Heart left ventricle (tissue), 13 donors: ENCODE measurements around the gene PPCDC.

Experiments used
- CTCF ChIP-seq, 12 donors: fragments of 200-600 bp; sonication (generic) in 4 of 12; IDR thresholded peaks; one replicate each; pipeline versions ENCODE4 v1.5.0 to v1.8.0; 2018 to 2022; ENCODE audit warnings: antibody characterized with exemption in 12 of 12, mild to moderate bottlenecking in 5 of 12
- POLR2A ChIP-seq, 2 donors: fragments of 450-650 bp; IDR thresholded peaks; one replicate each; pipeline ENCODE4 v1.6.1; 2017; ENCODE audit warnings: antibody characterized with exemption in 2 of 2, mild to moderate bottlenecking in 2 of 2, moderate library complexity in 2 of 2
- donor health status: ischemic (EF 13 %, LVEDD 7.1; RV severe dilation, severe dysfunction).
- donor health status: DM: no; HTN: yes; CAD: no.
- donor health status: DM: no; HTN: no; CAD: no.
- donor health status: ischemic (EF 25% LVEDD 6.9; RV normal size, moderate dysfunction).
- donor health status: ischemic (EF 25% LVEDD 5.7; RV mildly dilated, moderate dysfunction).
- donor health status: ischemic (EF 35%, LVEDD 5.7; RV mildly dilated, moderate dysfunction).
- donor health status: nonischemic (EF 11% LVEDD 7.7; RV severe dilation, severe dysfunction).
- donor health status: DM: yes; HTN: yes; CAD: no.
- donor health status: PGD.
- donor health status: ischemic (EF 29% LVEDD 5.4; RV normal size, mild dysfunction).
- donor health status: nonischemic (EF 23%, LVEDD 6.1; RV moderate dilation, normal function).

GRCh38 chr15:75036212-75036616, 12.8 kb downstream of the PPCDC start:
- TF ChIP-seq CTCF (IDR thresholded peaks at IDR 0.05), result no peak
- no peak for TF ChIP-seq POLR2A (IDR thresholded peaks at IDR 0.05)
